Measurements from ENCODE around the gene MYRF. TPM values are rescaled to one million over a fixed set of nuclear protein-coding genes. Genes with fewer than 3 reads are reported as not detected.

The MYRF gene
- polyA plus RNA-seq, 1 donor (not counting 4 experiments of a cell fraction or from before 2014, with no cell fraction given) = 0.14 TPM

DNA sequence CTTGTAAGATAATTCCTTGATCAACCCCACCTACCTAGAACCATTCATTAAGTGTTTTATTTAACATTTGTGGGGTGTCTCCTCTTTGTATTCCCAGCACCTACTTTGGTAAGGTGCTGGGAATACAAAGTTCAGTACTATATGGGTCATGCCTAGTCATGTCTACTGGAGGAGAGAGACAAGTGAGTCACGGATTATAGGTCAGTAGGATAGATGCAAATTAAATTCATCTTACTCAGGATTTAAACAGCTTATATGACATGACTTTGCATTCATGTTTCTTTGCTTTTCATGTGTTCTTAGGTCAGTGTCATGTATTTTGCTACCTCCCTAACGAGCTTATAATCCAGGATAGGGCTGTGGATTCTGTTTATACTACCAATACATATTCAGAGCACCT is 67.7 kb downstream of the MYRF start:
- peak overlapping the region in 2 of 3 experiments; percentile 22 to 45 for H3K4me3 ChIP-seq (ENCODE audit: control insufficient read depth in 2 of 3, extremely low read depth in 1 of 3, insufficient read depth in 2 of 3, low read depth in 1 of 3, low read length in 3 of 3)
- H3K79me2 ChIP-seq (ENCODE audit: control insufficient read depth, insufficient read depth, low read length) = no peaks in the 10 kb centered on the region
- H3K9me3 ChIP-seq (ENCODE audit: control insufficient read depth, low read depth, low read length) = no peaks in the 10 kb centered on the region
- no peaks in the 10 kb centered on the region for H3K9me1 ChIP-seq (ENCODE audit: control insufficient read depth, extremely low read depth, insufficient read depth, low read length)
- H2AFZ ChIP-seq (ENCODE audit: control insufficient read depth, low read length) = no peak overlapping the region
- peak overlapping the region; percentile 42 for H3K4me2 ChIP-seq (ENCODE audit: control insufficient read depth, extremely low read depth, insufficient read depth, low read depth, low read length)
- no peaks in the 10 kb centered on the region for H4K20me1 ChIP-seq (ENCODE audit: control insufficient read depth, extremely low read depth, insufficient read depth, low read length)
- DNase-seq (ENCODE audit: low read depth, low spot score) (no peak), FAIRE-seq (peak; percentile 69)
- H3K27ac ChIP-seq (ENCODE audit: control insufficient read depth, insufficient read depth, low read length) = peak overlapping the region; percentile 86
- H3K27me3 ChIP-seq (ENCODE audit: control insufficient read depth, extremely low read depth, insufficient read depth, low read length) = no peaks in the 10 kb centered on the region
- H3K4me1 ChIP-seq (ENCODE audit: control insufficient read depth, extremely low read depth, insufficient read depth, low read length) = peaks cover 32% of the 10 kb centered on the region
- peak overlapping the region; percentile 60 for H3K9ac ChIP-seq (ENCODE audit: control insufficient read depth, extremely low read depth, insufficient read depth, low read length)
- dilution Hi-C loops (cut with MboI; ENCODE audit: extremely low pct_ligation_motif_present, low sequenced_read_pairs) = no loop called here
- no peaks in the 10 kb centered on the region for H3K36me3 ChIP-seq (ENCODE audit: control insufficient read depth in 2 of 2, extremely low read depth in 1 of 2, insufficient read depth in 2 of 2, low read length in 2 of 2)
- TF ChIP-seq, protein P1, sequence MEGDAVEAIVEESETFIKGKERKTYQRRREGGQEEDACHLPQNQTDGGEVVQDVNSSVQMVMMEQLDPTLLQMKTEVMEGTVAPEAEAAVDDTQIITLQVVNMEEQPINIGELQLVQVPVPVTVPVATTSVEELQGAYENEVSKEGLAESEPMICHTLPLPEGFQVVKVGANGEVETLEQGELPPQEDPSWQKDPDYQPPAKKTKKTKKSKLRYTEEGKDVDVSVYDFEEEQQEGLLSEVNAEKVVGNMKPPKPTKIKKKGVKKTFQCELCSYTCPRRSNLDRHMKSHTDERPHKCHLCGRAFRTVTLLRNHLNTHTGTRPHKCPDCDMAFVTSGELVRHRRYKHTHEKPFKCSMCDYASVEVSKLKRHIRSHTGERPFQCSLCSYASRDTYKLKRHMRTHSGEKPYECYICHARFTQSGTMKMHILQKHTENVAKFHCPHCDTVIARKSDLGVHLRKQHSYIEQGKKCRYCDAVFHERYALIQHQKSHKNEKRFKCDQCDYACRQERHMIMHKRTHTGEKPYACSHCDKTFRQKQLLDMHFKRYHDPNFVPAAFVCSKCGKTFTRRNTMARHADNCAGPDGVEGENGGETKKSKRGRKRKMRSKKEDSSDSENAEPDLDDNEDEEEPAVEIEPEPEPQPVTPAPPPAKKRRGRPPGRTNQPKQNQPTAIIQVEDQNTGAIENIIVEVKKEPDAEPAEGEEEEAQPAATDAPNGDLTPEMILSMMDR (optimal IDR thresholded peaks at IDR 0.05 in 1 of 3, IDR thresholded peaks at IDR 0.05 in 1 of 3, conservative IDR thresholded peaks at IDR 0.05 in 1 of 3; ENCODE audit: extremely low read depth in 1 of 3, insufficient read depth in 2 of 3, low read length in 3 of 3) = no peak
- no peak for TF ChIP-seq EZH2 (IDR thresholded peaks at IDR 0.05; ENCODE audit: low read length)

DNA sequence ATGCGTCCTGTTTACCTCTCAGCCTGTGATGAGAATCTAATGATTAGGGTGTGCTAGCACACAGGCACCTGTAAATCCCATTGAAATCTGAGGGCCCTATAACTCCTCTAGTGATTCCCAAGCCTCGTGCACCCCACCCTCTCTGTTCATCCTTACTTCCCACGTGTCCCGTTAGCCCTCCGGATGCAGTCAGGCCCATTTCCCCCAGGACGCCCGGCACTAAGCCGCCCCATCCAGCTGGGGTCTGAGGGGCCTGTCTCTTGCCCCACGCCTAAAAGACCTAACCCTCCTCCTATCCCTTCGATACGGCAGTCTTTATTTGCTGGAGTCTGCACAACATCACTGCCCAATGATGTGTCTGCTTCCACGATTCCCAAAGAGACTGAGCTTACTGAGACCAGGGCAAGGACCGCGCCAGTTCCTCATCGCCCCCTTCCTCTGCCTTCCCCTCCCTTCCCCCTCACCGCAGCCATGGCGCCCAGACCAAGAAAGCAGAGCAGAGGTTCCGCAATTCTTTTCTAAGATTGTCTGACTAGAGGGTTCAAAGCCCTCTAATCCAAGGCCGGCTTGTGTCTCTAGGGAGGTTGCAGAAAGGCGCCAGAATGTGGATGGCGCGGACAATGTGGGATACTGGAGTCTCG is 74.6 kb downstream of the MYRF start:
- Histone ChIP-seq H3K36me3 (ENCODE audit: control insufficient read depth in 2 of 2, extremely low read depth in 1 of 2, insufficient read depth in 2 of 2, low read length in 2 of 2) (peaks cover 2 to 4% of the 10 kb centered on the region in 2 experiments), H3K9me1 (ENCODE audit: control insufficient read depth, extremely low read depth, insufficient read depth, low read length) (no peaks in the 10 kb centered on the region), H3K27ac (ENCODE audit: control insufficient read depth, insufficient read depth, low read length) (no peak overlapping the region), H3K4me1 (ENCODE audit: control insufficient read depth, extremely low read depth, insufficient read depth, low read length) (peaks cover 25% of the 10 kb centered on the region), H3K9ac (ENCODE audit: control insufficient read depth, extremely low read depth, insufficient read depth, low read length) (peak overlapping the region; percentile 69), H2AFZ (ENCODE audit: control insufficient read depth, low read length) (no peak overlapping the region), H3K27me3 (ENCODE audit: control insufficient read depth, extremely low read depth, insufficient read depth, low read length) (no peaks in the 10 kb centered on the region), H3K9me3 (ENCODE audit: control insufficient read depth, low read depth, low read length) (no peaks in the 10 kb centered on the region), H3K79me2 (ENCODE audit: control insufficient read depth, insufficient read depth, low read length) (peaks cover 37% of the 10 kb centered on the region), H4K20me1 (ENCODE audit: control insufficient read depth, extremely low read depth, insufficient read depth, low read length) (no peaks in the 10 kb centered on the region), H3K4me3 (ENCODE audit: control insufficient read depth in 2 of 3, extremely low read depth in 1 of 3, insufficient read depth in 2 of 3, low read depth in 1 of 3, low read length in 3 of 3) (peak overlapping the region; percentile 59 to 82 (median 81)), H3K4me2 (ENCODE audit: control insufficient read depth, extremely low read depth, insufficient read depth, low read depth, low read length) (peak overlapping the region; percentile 68)
- dilution Hi-C loops (cut with MboI; ENCODE audit: extremely low pct_ligation_motif_present, low sequenced_read_pairs) = no loop called here
- no peak for DNase-seq (ENCODE audit: low read depth, low spot score)
- TF ChIP-seq, protein P1 (optimal IDR thresholded peaks at IDR 0.05 in 1 of 3, IDR thresholded peaks at IDR 0.05 in 1 of 3, conservative IDR thresholded peaks at IDR 0.05 in 1 of 3; ENCODE audit: extremely low read depth in 1 of 3, insufficient read depth in 2 of 3, low read length in 3 of 3) = no peak
- TF ChIP-seq EZH2 (IDR thresholded peaks at IDR 0.05; ENCODE audit: low read length) = no peak
- no peak for FAIRE-seq

Data from keratinocyte (primary cell).